HEK293 (cell line): ENCODE measurements around the gene KIAA1755.

Source experiments
- CTCF ChIA-PET: fragments of 350-600 bp; formaldehyde crosslinking; extraction: SDS; loops from one replicate; lab custom pipeline; 2021; ENCODE audit warnings: antibody characterized with exemption; lab: Yijun Ruan, JAX
- POLR2A ChIA-PET: fragments of 300-600 bp; formaldehyde crosslinking; extraction: SDS; loops from one replicate; lab custom pipeline; 2020; ENCODE audit warnings: antibody characterized with exemption, inconsistent platforms; lab: Yijun Ruan, JAX
- H3K27ac ChIP-seq: fragments of 200-500 bp; sonication (Bioruptor generic); 2 replicates; pipeline ENCODE4 v1.5.1; 2014; ENCODE audit warnings: low read depth, low read length, control low read depth, inconsistent platforms; ENCODE audit errors: extremely low read depth
- H3K36me3 ChIP-seq, 2 experiments: fragments of 200-500 bp in 1 of 2; sonication (Bioruptor generic) in 1 of 2; 1 replicate in 1 of 2; 2 replicates in 1 of 2; pipeline ENCODE4 v1.5.1; 2014 to 2017; ENCODE audit warnings: inconsistent platforms in 2 of 2, low read length in 2 of 2; ENCODE audit not compliant: control insufficient read depth in 2 of 2, insufficient read depth in 1 of 2
- H3K4me1 ChIP-seq: fragments of 200-500 bp; sonication (Bioruptor generic); 2 replicates; pipeline ENCODE4 v1.5.1; 2014; ENCODE audit warnings: mild to moderate bottlenecking, low read length, inconsistent platforms; ENCODE audit not compliant: control insufficient read depth, insufficient read depth
- H3K4me3 ChIP-seq: 2 replicates; pipeline ENCODE4 v1.5.1; 2011; ENCODE audit warnings: low read depth, mild to moderate bottlenecking, control low read depth, low read length, moderate library complexity
- H3K9me3 ChIP-seq: fragments of 200-500 bp; sonication (Bioruptor generic); 2 replicates; pipeline ENCODE4 v1.5.1; 2014; ENCODE audit warnings: low read depth, low read length, inconsistent platforms; ENCODE audit not compliant: control insufficient read depth, insufficient read depth
- ATF2 ChIP-seq: fragments of 450-650 bp; formaldehyde crosslinking; IDR thresholded peaks from 2 replicates; pipeline ENCODE4 v1.5.1; 2016; ENCODE audit warnings: missing biosample characterization, missing genetic modification characterization, low read depth
- BCL6B ChIP-seq: fragments of 450-650 bp; formaldehyde crosslinking; IDR thresholded peaks from 2 replicates; pipeline ENCODE4 v1.5.1; 2017; ENCODE audit warnings: missing biosample characterization, missing genetic modification characterization
- GFI1B ChIP-seq: fragments of 450-650 bp; formaldehyde crosslinking; IDR thresholded peaks from 2 replicates; pipeline ENCODE4 v1.5.1; 2016; ENCODE audit warnings: missing biosample characterization, missing genetic modification characterization
- KLF7 ChIP-seq: fragments of 450-650 bp; formaldehyde crosslinking; IDR thresholded peaks from 2 replicates; pipeline ENCODE4 v1.5.1; 2016; ENCODE audit warnings: missing biosample characterization, missing genetic modification characterization, borderline replicate concordance
- MZF1 ChIP-seq: fragments of 450-650 bp; formaldehyde crosslinking; IDR thresholded peaks from 2 replicates; pipeline ENCODE4 v1.5.1; 2017; ENCODE audit warnings: missing biosample characterization, missing genetic modification characterization, borderline replicate concordance
- PRDM6 ChIP-seq: fragments of 450-650 bp; formaldehyde crosslinking; IDR thresholded peaks from 2 replicates; pipeline ENCODE4 v1.5.1; 2017; ENCODE audit warnings: missing biosample characterization, missing genetic modification characterization
- RBAK ChIP-seq: fragments of 450-650 bp; formaldehyde crosslinking; IDR thresholded peaks from 2 replicates; pipeline ENCODE4 v1.5.1; 2016; ENCODE audit warnings: missing biosample characterization, missing genetic modification characterization
- SP2 ChIP-seq: fragments of 450-650 bp; formaldehyde crosslinking; IDR thresholded peaks from 2 replicates; pipeline ENCODE4 v1.5.1; 2016; ENCODE audit warnings: missing biosample characterization, missing genetic modification characterization
- TSHZ1 ChIP-seq: fragments of 450-650 bp; formaldehyde crosslinking; IDR thresholded peaks from 2 replicates; pipeline ENCODE4 v1.5.1; 2016; ENCODE audit warnings: missing biosample characterization, missing genetic modification characterization, borderline replicate concordance
- ZBTB7A ChIP-seq: fragments of 450-650 bp; formaldehyde crosslinking; IDR thresholded peaks from 2 replicates; pipeline ENCODE4 v1.5.1; 2016; ENCODE audit warnings: low read depth, missing biosample characterization, missing genetic modification characterization
- ZFP3 ChIP-seq: fragments of 450-650 bp; formaldehyde crosslinking; IDR thresholded peaks from 2 replicates; pipeline ENCODE4 v1.5.1; 2016; ENCODE audit warnings: low read depth, missing biosample characterization, missing genetic modification characterization
- ZNF140 ChIP-seq: fragments of 450-650 bp; formaldehyde crosslinking; IDR thresholded peaks from 2 replicates; pipeline ENCODE4 v1.5.1; 2016; ENCODE audit warnings: missing biosample characterization, missing genetic modification characterization
- ZNF146 ChIP-seq: fragments of 450-650 bp; formaldehyde crosslinking; IDR thresholded peaks from 2 replicates; pipeline ENCODE4 v1.5.1; 2016; ENCODE audit warnings: missing biosample characterization, missing genetic modification characterization
- ZNF2 ChIP-seq: fragments of 450-650 bp; formaldehyde crosslinking; IDR thresholded peaks from 2 replicates; pipeline ENCODE4 v1.5.1; 2016; ENCODE audit warnings: missing biosample characterization, missing genetic modification characterization
- ZNF23 ChIP-seq: fragments of 450-650 bp; formaldehyde crosslinking; IDR thresholded peaks from 2 replicates; pipeline ENCODE4 v1.5.1; 2016; ENCODE audit warnings: missing biosample characterization, missing genetic modification characterization, borderline replicate concordance
- ZNF350 ChIP-seq: fragments of 450-650 bp; formaldehyde crosslinking; IDR thresholded peaks from 2 replicates; pipeline ENCODE4 v1.5.0; 2017; ENCODE audit warnings: missing biosample characterization, mild to moderate bottlenecking, missing genetic modification characterization
- ZNF423 ChIP-seq: fragments of 450-650 bp; formaldehyde crosslinking; IDR thresholded peaks from 2 replicates; pipeline ENCODE4 v1.5.1; 2016; ENCODE audit warnings: missing biosample characterization, missing genetic modification characterization
- ZNF580 ChIP-seq: fragments of 450-650 bp; formaldehyde crosslinking; IDR thresholded peaks from 2 replicates; pipeline ENCODE4 v1.5.1; 2016; ENCODE audit warnings: missing biosample characterization, missing genetic modification characterization

The KIAA1755 gene

GRCh38 chr20:38207621-38208020 is 52.9 kb downstream of the KIAA1755 start (continued):
- TF ChIP-seq ATF2 (tag by site-specific recombination) = no peak
- TF ChIP-seq ZNF580 (tag by site-specific recombination) = no peak
- TF ChIP-seq MZF1 (tag by site-specific recombination) = no peak
- TF ChIP-seq TSHZ1 (tag by site-specific recombination) = no peak
- TF ChIP-seq KLF7 = no peak
- TF ChIP-seq ZBTB7A (tag by site-specific recombination) = no peak
- no peak for TF ChIP-seq ZFP3
- TF ChIP-seq BCL6B = no peak
- TF ChIP-seq GFI1B (tag by site-specific recombination) = no peak
- no peak for TF ChIP-seq ZNF146

GRCh38 chr20:38205001-38205400 is 55.5 kb downstream of the KIAA1755 start:
- POLR2A ChIA-PET = no interaction called here
- H3K4me3 ChIP-seq = no peak overlapping the region
- TF ChIP-seq ZNF23 (no peak), TSHZ1 (tag by site-specific recombination) (no peak), ZNF423 (tag by site-specific recombination) (no peak), ZNF140 (tag by site-specific recombination) (no peak), PRDM6 (tag by site-specific recombination) (no peak), ZNF2 (tag by site-specific recombination) (no peak), SP2 (tag by site-specific recombination) (no peak), ZNF350 (tag by site-specific recombination) (no peak), RBAK (no peak)
- TF ChIP-seq, all 188 proteins: peak for 0
- Histone ChIP-seq H3K36me3 (no peaks in the 10 kb centered on the region), H3K9me3 (no peaks in the 10 kb centered on the region), H3K27ac (no peak overlapping the region), H3K4me1 (no peaks in the 10 kb centered on the region)
- CTCF ChIA-PET = interaction anchor here (1.1 to 4.3 kb wide), 4 partner anchors 16 to 233 kb away, joined by 3 to 32 read pairs (median 4); no protein-coding TSS in a partner anchor
